Measurements from ENCODE around the gene RCAN3.
A peak's percentile ranks its signal among the peaks of the same experiment; 100 is the strongest.

Gene RCAN3

GRCh38 chr1:24540906-24541710 lies 38.5 kb downstream of the RCAN3 start (continued):
- TF ChIP-seq ZNF555 (tag by site-specific recombination; conservative IDR thresholded peaks at IDR 0.05) (no peak), ZNF660 (tag by site-specific recombination; IDR thresholded peaks at IDR 0.05) (peak; percentile 80; the same call in 1 of the 2 replicates), ZNF19 (tag by site-specific recombination; IDR thresholded peaks at IDR 0.05; ENCODE audit: low read depth) (no peak), ZNF10 (tag by site-specific recombination; IDR thresholded peaks at IDR 0.05) (no peak), ZBTB11 (tag by site-specific recombination; conservative IDR thresholded peaks at IDR 0.05; ENCODE audit: low read depth) (no peak), ZNF473 (tag by site-specific recombination; IDR thresholded peaks at IDR 0.05) (no peak), ZNF777 (tag by site-specific recombination; IDR thresholded peaks at IDR 0.05; ENCODE audit: borderline replicate concordance) (no peak), KLF8 (tag by site-specific recombination; IDR thresholded peaks at IDR 0.05) (no peak), OSR2 (tag by site-specific recombination; IDR thresholded peaks at IDR 0.05) (no peak), OVOL3 (tag by site-specific recombination; IDR thresholded peaks at IDR 0.05) (no peak), ELK4 (IDR thresholded peaks at IDR 0.05; ENCODE audit: borderline replicate concordance, low read depth, low read length) (no peak), SCRT2 (tag by site-specific recombination; IDR thresholded peaks at IDR 0.05) (peak; percentile 83), ZNF426 (tag by site-specific recombination; IDR thresholded peaks at IDR 0.05) (no peak), MZF1 (tag by site-specific recombination; IDR thresholded peaks at IDR 0.05; ENCODE audit: borderline replicate concordance) (no peak), ZNF776 (tag by site-specific recombination; IDR thresholded peaks at IDR 0.05; ENCODE audit: borderline replicate concordance) (no peak), ZNF112 (tag by site-specific recombination; IDR thresholded peaks at IDR 0.05) (no peak), ZNF580 (tag by site-specific recombination; IDR thresholded peaks at IDR 0.05) (no peak), KLF9 (tag by site-specific recombination; IDR thresholded peaks at IDR 0.05; ENCODE audit: low read depth) (0 out of 2 replicates have a peak, but pooled peaks have one; percentile 24), KLF1 (tag by site-specific recombination; IDR thresholded peaks at IDR 0.05) (no peak), ZNF645 (tag by site-specific recombination; IDR thresholded peaks at IDR 0.05) (no peak), EGR2 (tag by site-specific recombination; IDR thresholded peaks at IDR 0.05; ENCODE audit: low read depth) (no peak), KLF7 (tag by site-specific recombination; IDR thresholded peaks at IDR 0.05; ENCODE audit: borderline replicate concordance) (no peak), ZNF513 (tag by site-specific recombination; IDR thresholded peaks at IDR 0.05) (no peak), ZNF830 (tag by site-specific recombination; IDR thresholded peaks at IDR 0.05; ENCODE audit: low read depth) (no peak), ZNF624 (tag by site-specific recombination; IDR thresholded peaks at IDR 0.05) (no peak), ZIC2 (tag by site-specific recombination; IDR thresholded peaks at IDR 0.05) (no peak), SP7 (tag by site-specific recombination; IDR thresholded peaks at IDR 0.05) (0 out of 2 replicates have a peak, but pooled peaks have one; percentile 28), ZNF416 (tag by site-specific recombination; IDR thresholded peaks at IDR 0.05) (no peak), ZSCAN23 (tag by site-specific recombination; IDR thresholded peaks at IDR 0.05) (no peak)
- TF ChIP-seq, protein P1, sequence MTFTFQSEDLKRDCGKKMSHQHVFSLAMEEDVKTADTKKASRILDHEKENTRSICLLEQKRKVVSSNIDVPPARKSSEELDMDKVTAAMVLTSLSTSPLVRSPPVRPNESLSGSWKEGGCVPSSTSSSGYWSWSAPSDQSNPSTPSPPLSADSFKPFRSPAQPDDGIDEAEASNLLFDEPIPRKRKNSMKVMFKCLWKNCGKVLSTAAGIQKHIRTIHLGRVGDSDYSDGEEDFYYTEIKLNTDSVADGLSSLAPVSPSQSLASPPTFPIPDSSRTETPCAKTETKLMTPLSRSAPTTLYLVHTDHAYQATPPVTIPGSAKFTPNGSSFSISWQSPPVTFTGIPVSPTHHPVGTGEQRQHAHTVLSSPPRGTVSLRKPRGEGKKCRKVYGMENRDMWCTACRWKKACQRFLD (tag by site-specific recombination; IDR thresholded peaks at IDR 0.05): no peak

Measured in HEK293 (cell line).